Loucy (cell line): ENCODE measurements around the gene SMURF2.
"Not testable (repeated sequence)": the region's sequence is repeated elsewhere in the genome, so short reads cannot be mapped to it uniquely, and the experiment has no call there.

Experiments used
- H2AFZ ChIP-seq: fragments of 200-600 bp; sonication (generic); 2 replicates; pipeline ENCODE4 v1.6.0; 2016; ENCODE audit warnings: antibody characterized with exemption, mild to moderate bottlenecking, low read length, moderate library complexity
- H3F3A ChIP-seq: fragments of 200-600 bp; 2 replicates; pipeline ENCODE4 v1.6.0; 2016; ENCODE audit warnings: antibody characterized with exemption, low read depth, mild to moderate bottlenecking
- H3K27me3 ChIP-seq: fragments of 200-600 bp; sonication (generic); 2 replicates; pipeline ENCODE4 v1.6.1; 2014; ENCODE audit warnings: low read length, mild to moderate bottlenecking; ENCODE audit not compliant: insufficient read depth, poor library complexity, severe bottlenecking
- H3K36me3 ChIP-seq: fragments of 200-600 bp; sonication (generic); 2 replicates; pipeline ENCODE4 v1.6.1; 2016; ENCODE audit warnings: low read length; ENCODE audit not compliant: insufficient read depth
- H3K4me1 ChIP-seq: fragments of 200-600 bp; sonication (generic); 2 replicates; pipeline ENCODE4 v1.5.1; 2014; ENCODE audit warnings: low read length, mild to moderate bottlenecking; ENCODE audit not compliant: insufficient read depth, poor library complexity, severe bottlenecking
- H3K4me2 ChIP-seq: fragments of 200-600 bp; sonication (generic); 2 replicates; pipeline ENCODE4 v1.6.0; 2014; ENCODE audit warnings: antibody characterized with exemption, low read length, low read depth, mild to moderate bottlenecking; ENCODE audit not compliant: poor library complexity, severe bottlenecking
- H3K4me3 ChIP-seq: fragments of 200-600 bp; sonication (generic); 2 replicates; pipeline ENCODE4 v1.5.1; 2014; ENCODE audit warnings: low read length, mild to moderate bottlenecking, mixed read lengths; ENCODE audit not compliant: poor library complexity, severe bottlenecking
- H3K79me2 ChIP-seq: fragments of 200-600 bp; sonication (generic); 2 replicates; pipeline ENCODE4 v1.6.1; 2014; ENCODE audit warnings: low read length; ENCODE audit not compliant: insufficient read depth
- H3K9ac ChIP-seq: fragments of 200-600 bp; sonication (generic); 2 replicates; pipeline ENCODE4 v1.6.0; 2014; ENCODE audit warnings: mild to moderate bottlenecking, low read depth, low read length, moderate library complexity; ENCODE audit not compliant: poor library complexity, severe bottlenecking
- H3K9me2 ChIP-seq: fragments of 200-600 bp; sonication (generic); replicated peaks from 2 replicates; pipeline ENCODE4 v1.6.1; 2016; ENCODE audit warnings: low read depth, low read length, mixed read lengths
- H3K9me3 ChIP-seq: fragments of 200-600 bp; sonication (generic); 2 replicates; pipeline ENCODE4 v1.6.1; 2014; ENCODE audit warnings: mild to moderate bottlenecking, antibody characterized with exemption, low read length, low read depth; ENCODE audit not compliant: insufficient read depth
- H4K20me1 ChIP-seq: fragments of 200-600 bp; sonication (generic); 2 replicates; pipeline ENCODE4 v1.6.0; 2014; ENCODE audit warnings: antibody characterized with exemption, low read length, mild to moderate bottlenecking; ENCODE audit not compliant: insufficient read depth, poor library complexity, severe bottlenecking
- EZH2phosphoT487 ChIP-seq: fragments of 200-600 bp; IDR thresholded peaks from 2 replicates; pipeline ENCODE4 v1.6.1; 2018; ENCODE audit warnings: antibody characterized with exemption, mild to moderate bottlenecking, moderate library complexity, borderline replicate concordance
- TF ChIP-seq, protein P1 (sequence below): fragments of 200-600 bp; sonication (generic); conservative IDR thresholded peaks from 2 replicates; pipeline ENCODE4 v1.5.1; 2014; ENCODE audit warnings: mild to moderate bottlenecking, antibody characterized with exemption, low read length

Gene SMURF2

DNA sequence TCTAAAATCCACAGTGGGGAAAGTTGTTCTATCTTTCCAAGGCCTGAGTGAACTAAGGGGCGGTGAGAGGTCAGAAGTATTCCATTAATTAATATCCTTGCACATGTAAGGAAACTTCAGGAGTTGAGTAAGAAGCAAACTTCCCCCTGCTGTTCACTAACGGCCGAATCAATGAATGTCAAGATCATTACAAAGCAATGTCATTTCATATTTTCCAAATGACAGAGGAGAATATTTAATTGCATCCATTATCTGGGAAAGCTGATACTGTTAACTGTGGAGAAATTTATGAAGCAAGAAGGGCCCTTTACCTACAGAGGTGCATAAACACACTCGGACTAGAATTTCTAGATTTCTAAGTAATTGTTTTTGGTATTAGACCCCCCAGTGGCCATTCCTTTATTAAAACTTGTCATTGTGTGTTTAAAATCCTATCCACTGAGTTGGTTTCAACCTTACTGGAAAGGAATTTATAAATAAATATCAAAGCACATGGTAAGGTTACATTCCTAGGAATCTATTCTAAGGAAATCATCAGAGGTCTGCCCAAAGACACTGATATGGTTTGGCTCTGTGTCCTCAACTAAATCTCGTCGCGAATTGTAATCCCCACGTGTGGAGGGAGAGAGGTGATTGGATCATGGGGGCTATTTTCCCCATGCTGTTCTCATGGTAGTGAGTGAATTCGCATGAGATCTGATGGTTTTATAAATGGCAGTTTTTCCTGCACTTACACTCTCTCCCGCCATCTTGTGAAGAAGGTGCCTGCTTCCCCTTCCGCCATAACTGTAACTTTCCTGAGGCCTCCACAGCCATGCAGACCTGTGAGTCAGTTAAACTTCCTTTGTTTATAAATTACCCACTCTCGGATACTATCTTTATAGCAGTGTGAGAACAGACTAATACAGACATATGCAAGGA is 20.4 kb upstream of the SMURF2 start:
- Histone ChIP-seq H3K4me3 (no peak overlapping the region), H3K9me2 (no peaks in the 10 kb centered on the region), H3F3A (no peaks in the 10 kb centered on the region), H3K79me2 (no peaks in the 10 kb centered on the region), H3K9me3 (no peaks in the 10 kb centered on the region), H4K20me1 (no peaks in the 10 kb centered on the region), H3K4me2 (no peak overlapping the region), H3K9ac (no peak overlapping the region), H3K27me3 (no peaks in the 10 kb centered on the region), H3K4me1 (peaks cover 6% of the 10 kb centered on the region), H2AFZ (peak overlapping the region; percentile 47), H3K36me3 (no peaks in the 10 kb centered on the region)
- no peak for TF ChIP-seq EZH2phosphoT487
- TF ChIP-seq, protein P1, sequence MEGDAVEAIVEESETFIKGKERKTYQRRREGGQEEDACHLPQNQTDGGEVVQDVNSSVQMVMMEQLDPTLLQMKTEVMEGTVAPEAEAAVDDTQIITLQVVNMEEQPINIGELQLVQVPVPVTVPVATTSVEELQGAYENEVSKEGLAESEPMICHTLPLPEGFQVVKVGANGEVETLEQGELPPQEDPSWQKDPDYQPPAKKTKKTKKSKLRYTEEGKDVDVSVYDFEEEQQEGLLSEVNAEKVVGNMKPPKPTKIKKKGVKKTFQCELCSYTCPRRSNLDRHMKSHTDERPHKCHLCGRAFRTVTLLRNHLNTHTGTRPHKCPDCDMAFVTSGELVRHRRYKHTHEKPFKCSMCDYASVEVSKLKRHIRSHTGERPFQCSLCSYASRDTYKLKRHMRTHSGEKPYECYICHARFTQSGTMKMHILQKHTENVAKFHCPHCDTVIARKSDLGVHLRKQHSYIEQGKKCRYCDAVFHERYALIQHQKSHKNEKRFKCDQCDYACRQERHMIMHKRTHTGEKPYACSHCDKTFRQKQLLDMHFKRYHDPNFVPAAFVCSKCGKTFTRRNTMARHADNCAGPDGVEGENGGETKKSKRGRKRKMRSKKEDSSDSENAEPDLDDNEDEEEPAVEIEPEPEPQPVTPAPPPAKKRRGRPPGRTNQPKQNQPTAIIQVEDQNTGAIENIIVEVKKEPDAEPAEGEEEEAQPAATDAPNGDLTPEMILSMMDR: peak; percentile 29; the same call in 1 of the 2 replicates

DNA sequence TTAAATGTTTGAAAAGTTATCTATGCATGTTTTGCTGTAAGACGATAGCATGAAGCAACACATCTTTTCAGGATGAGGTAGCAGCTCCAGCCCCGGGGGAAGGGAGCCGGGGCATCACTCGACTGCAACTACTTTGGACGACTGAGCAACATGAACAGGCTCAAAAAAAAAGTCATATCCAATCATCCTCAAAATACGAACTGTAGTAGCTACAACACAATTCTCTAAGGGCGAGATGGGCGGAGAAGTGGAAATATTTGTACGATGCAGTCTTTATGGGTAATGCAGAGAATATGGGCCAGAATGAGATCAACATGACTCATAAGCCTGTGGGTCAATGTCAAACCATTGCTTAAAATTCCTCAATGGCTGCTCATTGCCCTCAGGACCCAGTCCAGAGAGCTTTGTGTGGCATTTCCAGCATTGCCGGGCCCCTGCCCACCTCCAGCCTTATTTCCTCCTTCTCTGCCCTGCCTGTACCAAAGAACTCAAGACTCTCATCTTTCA is 17.7 kb upstream of the SMURF2 start:
- Histone ChIP-seq H3K9me2 (no peaks in the 10 kb centered on the region), H3K4me3 (no peak overlapping the region), H4K20me1 (no peaks in the 10 kb centered on the region), H3K79me2 (no peaks in the 10 kb centered on the region), H3K9ac (no peak overlapping the region), H3F3A (no peaks in the 10 kb centered on the region), H3K27me3 (no peaks in the 10 kb centered on the region), H3K4me2 (no peak overlapping the region), H3K9me3 (no peaks in the 10 kb centered on the region), H2AFZ (no peak overlapping the region), H3K4me1 (peaks cover 3% of the 10 kb centered on the region), H3K36me3 (no peaks in the 10 kb centered on the region)
- TF ChIP-seq, protein P1: no peak
- no peak for TF ChIP-seq EZH2phosphoT487

DNA sequence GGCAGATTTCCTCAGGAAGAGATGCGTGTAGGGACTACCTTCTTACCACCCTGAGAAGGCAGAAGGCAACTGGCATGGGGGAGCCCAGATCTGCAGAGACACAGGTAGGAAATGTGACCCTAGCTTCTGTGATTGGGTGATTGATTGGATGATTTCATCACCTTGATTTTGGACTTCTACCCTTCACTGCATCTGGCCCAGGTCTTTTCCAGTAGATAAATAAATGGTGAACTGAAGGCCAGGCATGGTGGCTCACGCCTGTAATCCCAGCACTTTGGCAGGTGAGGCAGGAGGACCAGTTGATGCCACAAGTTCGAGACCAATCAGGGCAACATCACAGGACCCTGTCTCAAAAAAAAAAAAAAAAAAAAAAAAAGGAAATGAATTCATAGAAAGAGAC is 14.7 kb upstream of the SMURF2 start:
- Histone ChIP-seq H3K9ac (no peak overlapping the region), H3K36me3 (no peaks in the 10 kb centered on the region), H3K4me1 (no peaks in the 10 kb centered on the region), H3K9me3 (no peaks in the 10 kb centered on the region), H3K79me2 (no peaks in the 10 kb centered on the region), H2AFZ (0 out of 2 replicates have a peak overlapping the region, but pooled peaks have one; percentile 45), H3K27me3 (no peaks in the 10 kb centered on the region), H3K4me3 (no peak overlapping the region), H4K20me1 (no peaks in the 10 kb centered on the region), H3K9me2 (no peaks in the 10 kb centered on the region), H3K4me2 (no peak overlapping the region), H3F3A (no peaks in the 10 kb centered on the region)
- TF ChIP-seq, protein P1: no peak
- TF ChIP-seq EZH2phosphoT487: no peak

DNA sequence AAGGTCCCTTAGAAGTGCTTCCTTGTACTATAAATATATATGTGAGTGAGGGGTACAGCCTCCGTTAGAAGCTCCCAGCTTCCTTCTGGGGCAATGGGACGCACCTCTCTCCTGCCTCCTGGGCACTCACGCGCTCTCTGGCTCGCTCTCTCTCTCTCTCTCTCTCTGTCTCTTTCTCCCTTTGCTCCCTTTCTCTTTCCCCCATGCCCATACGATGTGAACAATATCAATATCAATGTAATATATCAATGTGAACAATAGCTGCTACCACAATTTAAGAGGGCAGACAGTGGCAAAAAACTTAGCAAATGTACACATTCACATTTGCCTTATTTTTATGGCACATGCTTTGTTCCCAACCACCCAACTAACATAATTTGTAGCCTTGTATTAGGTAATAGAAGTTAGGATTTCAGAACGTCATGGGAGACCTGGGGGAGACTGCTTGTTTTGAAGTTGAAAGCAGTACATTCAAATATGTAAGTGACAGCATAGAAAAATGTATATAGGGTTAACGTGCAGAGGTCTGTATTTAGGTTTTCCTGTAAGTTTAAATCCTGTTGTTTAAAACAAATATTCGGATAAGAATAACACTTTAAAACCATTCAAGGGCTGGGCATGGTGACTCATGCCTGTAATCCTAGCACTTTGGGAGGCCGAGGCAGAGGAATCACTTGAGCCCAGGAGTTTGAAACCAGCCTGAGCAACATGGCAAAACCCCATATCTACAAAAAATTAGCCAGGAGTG is 8.9 kb upstream of the SMURF2 start:
- H3K9ac ChIP-seq, H3K79me2 ChIP-seq, H4K20me1 ChIP-seq, H3K36me3 ChIP-seq, H3K9me3 ChIP-seq, H3K4me2 ChIP-seq, H3K4me1 ChIP-seq, H3K4me3 ChIP-seq, H3K27me3 ChIP-seq, H3K9me2 ChIP-seq, H3F3A ChIP-seq: not testable (repeated sequence)
- H2AFZ ChIP-seq: 0 out of 2 replicates have a peak overlapping the region, but pooled peaks have one; percentile 61
